Body of pancreas (tissue), 4 donors: ENCODE results near the gene QRICH2. TPM values are rescaled to one million over a fixed set of nuclear protein-coding genes. Genes with fewer than 3 reads are reported as not detected.

ENCODE experiments used
- ATAC-seq: fragments of 150-250 bp; one replicate; pipeline ENCODE4 v1.9.1; 2016
- DNase-seq, 4 donors: peaks; one replicate each; pipeline ENCODE4 v3.0.0-alpha.2; 2019
- H3K27ac ChIP-seq, 4 donors: fragments of 200-600 bp; sonication (generic); 1 replicate in 3 of 4; 2 replicates in 1 of 4; pipeline versions ENCODE4 v1.5.1 to v1.6.1; 2016 to 2019; ENCODE audit warnings: mild to moderate bottlenecking in 1 of 4, mixed read lengths in 1 of 4, moderate library complexity in 1 of 4
- H3K27me3 ChIP-seq, 2 donors: fragments of 200-600 bp; sonication (generic); one replicate each; pipeline ENCODE4 v1.6.0; 2016; ENCODE audit warnings: mild to moderate bottlenecking in 1 of 2
- H3K36me3 ChIP-seq, 2 donors: fragments of 200-600 bp; sonication (generic); replicated peaks in 1 of 2; 2 replicates each; pipeline ENCODE4 v1.5.1; 2016; ENCODE audit warnings: low read depth in 2 of 2; ENCODE audit not compliant: insufficient read depth in 1 of 2
- H3K4me1 ChIP-seq: fragments of 200-600 bp; sonication (generic); one replicate; pipeline ENCODE4 v1.6.0; 2016
- H3K4me3 ChIP-seq, 2 donors: fragments of 200-600 bp; sonication (generic); 1 replicate in 1 of 2; 2 replicates in 1 of 2; pipeline ENCODE4 v1.5.1; 2016 to 2019
- H3K9me3 ChIP-seq, 3 donors: fragments of 200-600 bp; sonication (generic); 1 replicate in 2 of 3; 2 replicates in 1 of 3; pipeline ENCODE4 v1.5.1; 2016
- CTCF ChIP-seq, 7 experiments: fragments of 450-650 bp in 4 of 7; fragments of 200-600 bp in 3 of 7; sonication (generic) in 3 of 7; IDR thresholded peaks; one replicate each; pipeline ENCODE4 v1.5.1; 2016 to 2019; ENCODE audit warnings: antibody characterized with exemption in 7 of 7
- POLR2A ChIP-seq, 3 donors: fragments of 450-650 bp; IDR thresholded peaks; one replicate each; pipeline ENCODE4 v1.6.1; 2016; ENCODE audit warnings: antibody characterized with exemption in 3 of 3, mild to moderate bottlenecking in 2 of 3
- WGBS, 2 donors: methylation state at CpG; one replicate each; pipeline ENCODE4 v1.1.5; 2017; 5-methylcytosine and 5-hydroxymethylcytosine counted together
- intact Hi-C: fragments of 100-400 bp; cut with DNase I; formaldehyde crosslinking; loops from one replicate; pipeline ENCODE4 v1.15.1; 2023
- total RNA-seq, 2 donors: library from RNA; depleted of rRNA; stranded (reverse); fragments of >200 nt; gene quantifications; one replicate each; pipeline ENCODE4 v1.1.0, GENCODE V29; 2016

QRICH2 gene
- total RNA-seq, 2 donors from 2014 or later: 0.66 to 1.6 TPM

DNA sequence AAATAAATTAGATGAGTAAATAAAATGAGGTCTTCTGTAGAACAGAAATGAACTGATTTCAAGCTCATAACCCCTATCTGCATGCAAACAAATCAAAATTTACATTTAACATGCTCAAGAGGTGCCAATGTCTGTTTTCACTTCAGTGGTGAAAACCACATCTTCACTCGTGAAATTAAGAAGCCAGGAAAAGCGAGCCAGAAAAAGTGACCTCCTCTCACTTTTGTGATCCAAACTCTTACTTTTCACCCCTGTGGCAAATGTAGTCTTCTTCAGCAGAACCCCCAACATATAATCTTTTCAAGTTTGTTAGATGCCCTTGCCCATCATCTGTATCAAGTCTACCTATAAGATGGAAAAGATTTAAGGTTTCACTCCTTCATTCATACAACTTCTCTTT, 9.5 kb upstream of the QRICH2 start:
- Histone ChIP-seq H3K4me1 (no peaks in the 10 kb centered on the region), H3K27ac (no peak overlapping the region), H3K9me3 (no peaks in the 10 kb centered on the region), H3K4me3 (no peak overlapping the region), H3K36me3 (peaks cover 0 to 11% of the 10 kb centered on the region in 2 donors), H3K27me3 (no peaks in the 10 kb centered on the region)
- ATAC-seq: no peak
- no peak for TF ChIP-seq POLR2A (IDR thresholded peaks at IDR 0.05)
- no peak for TF ChIP-seq CTCF (IDR thresholded peaks at IDR 0.05)
- intact Hi-C loops: no loop called here
- no peak for DNase-seq
- WGBS, 2 donors: 87 to 92% methylated on average over 2 of the region's 2 CpGs

DNA sequence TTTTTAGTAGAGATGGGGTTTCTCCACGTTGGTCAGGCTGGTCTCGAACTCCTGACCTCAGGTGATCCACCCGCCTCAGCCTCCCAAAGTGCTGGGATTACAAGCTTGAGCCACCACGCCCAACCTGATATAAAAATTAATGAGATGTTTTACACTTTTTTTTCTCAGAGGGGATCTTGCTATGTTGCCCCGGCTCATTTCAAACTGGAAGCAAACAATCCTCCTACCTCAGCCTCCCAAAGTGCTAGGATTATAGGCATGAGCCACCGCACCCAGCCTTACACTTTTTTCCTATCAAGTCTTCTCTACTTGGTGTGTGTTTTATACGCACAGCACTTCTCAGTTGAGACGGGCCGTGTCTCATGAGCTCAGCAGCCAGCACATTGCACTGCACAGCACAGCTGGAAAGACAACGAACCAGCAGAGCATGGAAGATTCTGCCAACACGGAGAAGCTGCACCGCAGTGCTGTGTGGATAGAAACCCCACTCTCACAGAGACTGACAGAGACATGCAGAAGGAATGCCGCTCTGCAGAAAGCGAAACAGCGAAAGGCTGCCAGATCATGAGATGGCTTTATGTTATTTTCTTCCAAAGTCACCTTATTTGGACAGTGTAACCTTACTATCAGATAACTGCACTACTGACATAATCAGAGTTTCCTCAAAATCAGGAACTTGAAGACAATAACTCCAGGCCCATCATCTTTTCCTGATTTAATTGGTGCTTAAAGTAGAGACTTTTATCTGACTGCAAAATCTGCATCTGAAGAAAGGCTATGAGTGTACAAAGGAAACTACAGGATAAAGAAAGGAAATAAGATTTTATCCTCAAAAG, 6.5 kb upstream of the QRICH2 start:
- no peak for TF ChIP-seq CTCF (IDR thresholded peaks at IDR 0.05)
- no peak for TF ChIP-seq POLR2A (IDR thresholded peaks at IDR 0.05)
- H3K27ac ChIP-seq: no peak overlapping the region
- H3K4me3 ChIP-seq: no peak overlapping the region
- DNase-seq: no peak
- no peaks in the 10 kb centered on the region for H3K9me3 ChIP-seq
- 86 to 98% methylated on average over 14 to 15 of the region's 15 CpGs for WGBS, 2 donors
- intact Hi-C loops: no loop called here
- no peaks in the 10 kb centered on the region for H3K4me1 ChIP-seq
- no peaks in the 10 kb centered on the region for H3K27me3 ChIP-seq
- H3K36me3 ChIP-seq: peaks cover 0 to 18% of the 10 kb centered on the region in 2 donors
- no peak for ATAC-seq

DNA sequence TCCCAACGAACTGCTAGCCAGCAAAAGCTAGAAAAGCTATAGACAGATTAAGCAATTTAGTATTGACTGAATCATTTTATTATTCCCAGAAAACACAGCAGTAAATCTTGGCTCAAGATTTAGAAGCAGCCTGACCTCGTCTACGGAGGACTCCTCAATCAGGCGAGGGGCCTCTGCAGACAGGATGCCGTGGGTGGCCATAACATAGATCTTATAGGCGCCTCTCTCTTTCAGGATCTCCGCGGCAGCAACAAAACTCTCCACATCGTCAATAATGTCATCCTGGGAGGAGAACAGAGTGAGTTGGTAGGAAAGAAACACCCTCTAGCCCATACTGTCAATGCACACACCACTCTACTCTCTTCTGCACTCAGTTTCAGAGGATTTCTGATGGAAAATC, 4.7 kb upstream of the QRICH2 start:
- peaks cover 0 to 16% of the 10 kb centered on the region in 2 donors for H3K36me3 ChIP-seq
- no peak for ATAC-seq

DNA sequence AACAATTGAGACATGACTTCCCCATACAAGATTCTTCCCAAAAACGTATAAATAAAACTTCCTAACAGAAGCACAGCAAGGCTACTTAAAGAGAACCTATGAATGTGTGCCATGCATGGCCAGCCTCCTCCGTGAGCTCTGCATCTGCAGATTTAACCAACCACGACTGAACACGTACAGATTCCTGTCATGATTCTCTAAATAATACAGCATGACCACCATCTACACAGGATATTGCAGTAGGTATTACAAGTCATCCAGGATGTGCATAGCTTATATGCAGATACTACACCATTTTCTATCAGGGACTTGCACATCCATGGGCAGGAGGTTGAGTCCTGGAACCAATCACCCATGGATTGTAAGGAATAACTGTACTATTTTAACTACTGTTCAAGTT, 1.4 kb upstream of the QRICH2 start:
- Histone ChIP-seq H3K36me3 (peaks cover 0 to 15% of the 10 kb centered on the region in 2 donors), H3K9me3 (no peaks in the 10 kb centered on the region), H3K27me3 (no peaks in the 10 kb centered on the region), H3K27ac (no peak overlapping the region), H3K4me3 (no peak overlapping the region), H3K4me1 (no peaks in the 10 kb centered on the region)
- no peak for DNase-seq
- TF ChIP-seq CTCF (IDR thresholded peaks at IDR 0.05) (no peak), POLR2A (IDR thresholded peaks at IDR 0.05) (no peak)
- no peak for ATAC-seq
- intact Hi-C loops: loop anchor here (10.0 kb wide), 1 partner anchor 205 kb away; no protein-coding TSS in a partner anchor
- WGBS, 2 donors: 86 to 87% methylated on average over 4 of the region's 4 CpGs

More for the DNA sequence above, 4.7 kb upstream of the QRICH2 start:
- no peaks in the 10 kb centered on the region for H3K4me1 ChIP-seq
- no peak for TF ChIP-seq POLR2A (IDR thresholded peaks at IDR 0.05)
- no peak for TF ChIP-seq CTCF (IDR thresholded peaks at IDR 0.05)
- no peak overlapping the region for H3K27ac ChIP-seq
- H3K27me3 ChIP-seq: no peaks in the 10 kb centered on the region
- intact Hi-C loops: no loop called here
- DNase-seq: no peak
- H3K9me3 ChIP-seq: no peaks in the 10 kb centered on the region
- no peak overlapping the region for H3K4me3 ChIP-seq
- WGBS, 2 donors: 81 to 83% methylated on average over 9 of the region's 9 CpGs
